ENCODE data around the gene ULK1. TPM values are rescaled to one million over a fixed set of nuclear protein-coding genes. Genes with fewer than 3 reads are reported as not detected.
A peak's percentile ranks its signal among the peaks of the same experiment; 100 is the strongest.

The ULK1 gene
- total and polyA plus RNA-seq, 2 of the 13 experiments (the other 11 are each of a cell fraction or from before 2014, with no cell fraction given): 2.8 to 10.1 TPM

DNA sequence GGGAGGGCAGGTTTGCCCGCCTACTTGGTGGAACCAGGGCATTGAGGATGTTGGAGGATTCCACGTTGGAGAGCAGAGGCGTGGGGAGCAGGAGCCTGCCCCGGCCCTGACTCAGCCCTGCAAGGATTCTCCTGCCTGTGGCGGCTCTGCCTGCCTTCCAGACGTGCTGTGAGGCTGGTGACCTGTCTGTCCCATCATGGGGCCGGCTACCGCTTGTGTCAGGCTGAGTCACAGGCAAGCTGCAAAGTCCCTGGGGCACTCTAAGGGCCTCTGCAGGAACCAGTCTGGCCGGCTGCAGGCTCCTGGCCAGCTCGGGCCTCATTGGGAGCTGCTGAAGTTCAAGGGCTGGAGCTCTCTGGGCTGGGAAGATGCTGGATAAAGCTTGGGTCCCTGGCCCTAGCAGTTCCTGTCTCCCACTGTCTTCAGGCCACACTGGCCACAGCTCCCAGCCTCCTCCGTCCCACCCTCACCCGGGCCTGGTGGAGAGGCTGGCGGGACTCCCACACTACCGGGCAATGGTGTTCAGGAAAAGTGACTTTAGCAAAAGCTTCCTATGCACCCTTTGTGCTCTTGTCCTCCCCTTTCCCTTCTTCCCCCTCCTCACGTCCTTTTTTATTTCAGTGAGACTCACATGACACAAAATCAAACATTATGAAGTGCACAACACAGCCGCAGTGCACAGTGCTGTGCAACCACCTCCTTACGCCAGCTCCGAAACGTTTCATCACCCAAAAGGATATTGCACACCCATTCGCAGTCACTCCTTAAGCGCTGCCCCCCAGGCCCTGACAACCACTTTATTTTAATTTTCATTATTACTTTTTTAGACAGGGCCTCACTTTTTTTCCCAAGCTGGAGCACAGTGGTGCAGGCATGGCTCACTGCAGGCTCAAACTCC lies 22.0 kb upstream of the ULK1 start (continued):
- TF ChIP-seq KLF13 (CRISPR knock-in tag; IDR thresholded peaks at IDR 0.05): no peak
- TF ChIP-seq ZNF7 (CRISPR knock-in tag; IDR thresholded peaks at IDR 0.05): no peak
- TF ChIP-seq, protein P1, sequence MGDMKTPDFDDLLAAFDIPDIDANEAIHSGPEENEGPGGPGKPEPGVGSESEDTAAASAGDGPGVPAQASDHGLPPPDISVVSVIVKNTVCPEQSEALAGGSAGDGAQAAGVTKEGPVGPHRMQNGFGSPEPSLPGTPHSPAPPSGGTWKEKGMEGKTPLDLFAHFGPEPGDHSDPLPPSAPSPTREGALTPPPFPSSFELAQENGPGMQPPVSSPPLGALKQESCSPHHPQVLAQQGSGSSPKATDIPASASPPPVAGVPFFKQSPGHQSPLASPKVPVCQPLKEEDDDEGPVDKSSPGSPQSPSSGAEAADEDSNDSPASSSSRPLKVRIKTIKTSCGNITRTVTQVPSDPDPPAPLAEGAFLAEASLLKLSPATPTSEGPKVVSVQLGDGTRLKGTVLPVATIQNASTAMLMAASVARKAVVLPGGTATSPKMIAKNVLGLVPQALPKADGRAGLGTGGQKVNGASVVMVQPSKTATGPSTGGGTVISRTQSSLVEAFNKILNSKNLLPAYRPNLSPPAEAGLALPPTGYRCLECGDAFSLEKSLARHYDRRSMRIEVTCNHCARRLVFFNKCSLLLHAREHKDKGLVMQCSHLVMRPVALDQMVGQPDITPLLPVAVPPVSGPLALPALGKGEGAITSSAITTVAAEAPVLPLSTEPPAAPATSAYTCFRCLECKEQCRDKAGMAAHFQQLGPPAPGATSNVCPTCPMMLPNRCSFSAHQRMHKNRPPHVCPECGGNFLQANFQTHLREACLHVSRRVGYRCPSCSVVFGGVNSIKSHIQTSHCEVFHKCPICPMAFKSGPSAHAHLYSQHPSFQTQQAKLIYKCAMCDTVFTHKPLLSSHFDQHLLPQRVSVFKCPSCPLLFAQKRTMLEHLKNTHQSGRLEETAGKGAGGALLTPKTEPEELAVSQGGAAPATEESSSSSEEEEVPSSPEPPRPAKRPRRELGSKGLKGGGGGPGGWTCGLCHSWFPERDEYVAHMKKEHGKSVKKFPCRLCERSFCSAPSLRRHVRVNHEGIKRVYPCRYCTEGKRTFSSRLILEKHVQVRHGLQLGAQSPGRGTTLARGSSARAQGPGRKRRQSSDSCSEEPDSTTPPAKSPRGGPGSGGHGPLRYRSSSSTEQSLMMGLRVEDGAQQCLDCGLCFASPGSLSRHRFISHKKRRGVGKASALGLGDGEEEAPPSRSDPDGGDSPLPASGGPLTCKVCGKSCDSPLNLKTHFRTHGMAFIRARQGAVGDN (CRISPR knock-in tag; IDR thresholded peaks at IDR 0.05): 0 out of 2 replicates have a peak, but pooled peaks have one; percentile 16

DNA sequence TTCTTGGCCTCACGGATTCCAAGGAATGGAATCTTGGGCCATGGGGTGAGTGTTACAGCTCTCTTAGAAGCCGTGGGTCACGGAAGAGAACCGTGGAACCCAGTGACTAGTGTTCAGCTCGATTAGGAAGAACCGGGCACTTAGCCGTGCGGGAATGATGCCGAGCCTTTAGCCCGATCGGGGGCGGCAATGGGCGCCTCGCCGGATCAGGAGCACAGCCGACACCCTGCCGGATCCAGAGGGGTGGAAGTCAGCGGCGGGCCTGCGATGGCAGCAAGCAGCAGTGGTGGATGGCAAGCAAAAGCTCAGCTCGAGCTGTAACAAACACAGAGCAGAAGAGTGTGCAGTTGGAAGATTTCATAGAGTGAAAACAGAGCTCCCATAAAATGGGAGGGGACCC lies 21.1 kb upstream of the ULK1 start:
- BruUV-seq (replicated peaks): no TSS peak
- no peak for DNase-seq (ENCODE audit: low spot score)
- 90% methylated on average over 21 of the region's 21 CpGs for WGBS (ENCODE audit: low lambda C conversion rate)
- intact Hi-C loops (cut with micrococcal nuclease; ENCODE audit: unreplicated experiment) (no loop called here), in situ Hi-C loops (cut with HindIII; ENCODE audit: extremely low pct_ligation_motif_present, low pct_unique_long_range_greater_than_20kb) (no loop called here)
- Histone ChIP-seq H3K27me3 (ENCODE audit: control insufficient read depth in 1 of 2, insufficient read depth in 2 of 2, low read length in 2 of 2) (peaks cover 0 to 13% of the 10 kb centered on the region in 2 experiments; a peak in 1 of 5 replicates), H3K79me2 (ENCODE audit: insufficient read depth, low read length) (no peaks in the 10 kb centered on the region), H3K9ac (ENCODE audit: insufficient read depth, low read depth, low read length) (no peak overlapping the region), H3K4me1 (ENCODE audit: insufficient read depth, low read length) (peaks cover 9% of the 10 kb centered on the region; the same call in 1 of the 2 replicates), H3K36me3 (replicated peaks in 1 of 2; ENCODE audit: control insufficient read depth in 1 of 2, insufficient read depth in 2 of 2, low read length in 2 of 2) (no peaks in the 10 kb centered on the region), H4K20me1 (ENCODE audit: insufficient read depth, low read length) (no peaks in the 10 kb centered on the region), H3K4me2 (ENCODE audit: low read depth, low read length) (no peak overlapping the region), H3K9me3 (ENCODE audit: low read length) (no peaks in the 10 kb centered on the region), H3K27ac (ENCODE audit: extremely low read length, insufficient read depth, low read length) (no peak overlapping the region), H3K4me3 (replicated peaks in 1 of 3; ENCODE audit: insufficient read depth in 1 of 3, low read depth in 2 of 3, low read length in 3 of 3) (no peak overlapping the region), H2AFZ (ENCODE audit: low read length) (no peak overlapping the region)
- no peak for FAIRE-seq
- POLR2A ChIA-PET: interaction anchor here (1.8 kb wide), 1 partner anchor 13 kb away, joined by 6 read pairs; no protein-coding TSS in a partner anchor
- no peak for ATAC-seq
- no peak for TF ChIP-seq PTBP1 (IDR thresholded peaks at IDR 0.05; ENCODE audit: low read depth, low read length, poor library complexity, severe bottlenecking)
- TF ChIP-seq ZSCAN12 (CRISPR knock-in tag; IDR thresholded peaks at IDR 0.05): no peak
- TF ChIP-seq ZNF20 (CRISPR knock-in tag; IDR thresholded peaks at IDR 0.05): no peak
- TF ChIP-seq, protein P2, sequence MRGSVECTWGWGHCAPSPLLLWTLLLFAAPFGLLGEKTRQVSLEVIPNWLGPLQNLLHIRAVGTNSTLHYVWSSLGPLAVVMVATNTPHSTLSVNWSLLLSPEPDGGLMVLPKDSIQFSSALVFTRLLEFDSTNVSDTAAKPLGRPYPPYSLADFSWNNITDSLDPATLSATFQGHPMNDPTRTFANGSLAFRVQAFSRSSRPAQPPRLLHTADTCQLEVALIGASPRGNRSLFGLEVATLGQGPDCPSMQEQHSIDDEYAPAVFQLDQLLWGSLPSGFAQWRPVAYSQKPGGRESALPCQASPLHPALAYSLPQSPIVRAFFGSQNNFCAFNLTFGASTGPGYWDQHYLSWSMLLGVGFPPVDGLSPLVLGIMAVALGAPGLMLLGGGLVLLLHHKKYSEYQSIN (CRISPR knock-in tag; IDR thresholded peaks at IDR 0.05; ENCODE audit: borderline replicate concordance): no peak
- no peak for TF ChIP-seq ZBTB20 (CRISPR knock-in tag; IDR thresholded peaks at IDR 0.05; ENCODE audit: borderline replicate concordance, low read depth)
- TF ChIP-seq ZNF724P (CRISPR knock-in tag; IDR thresholded peaks at IDR 0.05; ENCODE audit: borderline replicate concordance): no peak
- no peak for TF ChIP-seq CREM (IDR thresholded peaks at IDR 0.05)
- no peak for TF ChIP-seq CREM (CRISPR knock-in tag; IDR thresholded peaks at IDR 0.05)
- TF ChIP-seq ZNF441 (CRISPR knock-in tag; IDR thresholded peaks at IDR 0.05; ENCODE audit: borderline replicate concordance): no peak
- no peak for TF ChIP-seq YEATS4 (CRISPR knock-in tag; IDR thresholded peaks at IDR 0.05; ENCODE audit: borderline replicate concordance)
- TF ChIP-seq ARID2 (CRISPR knock-in tag; IDR thresholded peaks at IDR 0.05; ENCODE audit: borderline replicate concordance): no peak
- no peak for TF ChIP-seq MBD4 (IDR thresholded peaks at IDR 0.05; ENCODE audit: borderline replicate concordance, low read length)
- TF ChIP-seq KDM5B (CRISPR knock-in tag; IDR thresholded peaks at IDR 0.05; ENCODE audit: borderline replicate concordance): no peak
- CTCF ChIA-PET (ENCODE audit: low intra/inter-chr PET ratio, low total read pairs): no interaction called here

Measured in HepG2 (cell line).